ENCODE measurements around the gene RIT1.

The RIT1 gene

DNA sequence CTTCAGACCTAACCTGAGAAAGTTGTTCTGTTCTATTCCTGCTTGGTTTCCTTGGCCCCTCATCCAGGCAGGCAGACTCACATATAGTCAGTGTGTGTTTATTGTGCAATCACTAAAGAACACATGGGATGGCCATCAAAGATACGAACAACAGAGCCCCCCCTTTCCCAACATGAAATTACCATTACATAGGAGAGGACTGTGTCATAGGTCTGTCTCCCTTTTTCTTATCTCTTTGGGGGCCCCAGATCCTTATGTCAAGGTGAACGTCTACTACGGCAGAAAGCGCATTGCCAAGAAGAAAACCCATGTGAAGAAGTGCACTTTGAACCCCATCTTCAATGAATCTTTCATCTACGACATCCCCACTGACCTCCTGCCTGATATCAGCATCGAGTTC lies 30.2 kb downstream of the RIT1 start:
- DNase-seq (ENCODE audit: insufficient read length, low spot score) = no peak
- TF ChIP-seq, protein P1, sequence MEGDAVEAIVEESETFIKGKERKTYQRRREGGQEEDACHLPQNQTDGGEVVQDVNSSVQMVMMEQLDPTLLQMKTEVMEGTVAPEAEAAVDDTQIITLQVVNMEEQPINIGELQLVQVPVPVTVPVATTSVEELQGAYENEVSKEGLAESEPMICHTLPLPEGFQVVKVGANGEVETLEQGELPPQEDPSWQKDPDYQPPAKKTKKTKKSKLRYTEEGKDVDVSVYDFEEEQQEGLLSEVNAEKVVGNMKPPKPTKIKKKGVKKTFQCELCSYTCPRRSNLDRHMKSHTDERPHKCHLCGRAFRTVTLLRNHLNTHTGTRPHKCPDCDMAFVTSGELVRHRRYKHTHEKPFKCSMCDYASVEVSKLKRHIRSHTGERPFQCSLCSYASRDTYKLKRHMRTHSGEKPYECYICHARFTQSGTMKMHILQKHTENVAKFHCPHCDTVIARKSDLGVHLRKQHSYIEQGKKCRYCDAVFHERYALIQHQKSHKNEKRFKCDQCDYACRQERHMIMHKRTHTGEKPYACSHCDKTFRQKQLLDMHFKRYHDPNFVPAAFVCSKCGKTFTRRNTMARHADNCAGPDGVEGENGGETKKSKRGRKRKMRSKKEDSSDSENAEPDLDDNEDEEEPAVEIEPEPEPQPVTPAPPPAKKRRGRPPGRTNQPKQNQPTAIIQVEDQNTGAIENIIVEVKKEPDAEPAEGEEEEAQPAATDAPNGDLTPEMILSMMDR (IDR thresholded peaks at IDR 0.05; ENCODE audit: insufficient read depth, missing control alignments) = no peak
- FAIRE-seq = no peak

DNA sequence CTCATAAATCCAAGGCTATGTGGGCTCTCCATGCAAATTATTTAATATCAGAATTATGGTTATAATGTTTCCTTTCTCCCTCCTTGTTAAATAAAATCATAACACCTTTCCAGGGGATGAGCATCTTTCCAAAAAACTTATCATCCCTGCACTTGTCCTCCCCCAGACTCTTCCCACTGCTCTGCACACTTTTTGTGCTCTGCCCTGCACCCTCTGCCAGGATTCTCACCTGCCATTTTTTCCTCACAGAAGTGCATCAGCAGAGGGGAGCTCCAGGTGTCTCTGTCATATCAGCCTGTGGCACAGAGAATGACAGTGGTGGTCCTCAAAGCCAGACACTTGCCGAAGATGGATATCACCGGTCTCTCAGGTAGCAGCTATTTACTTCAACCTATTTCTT lies 30.9 kb downstream of the RIT1 start:
- TF ChIP-seq, protein P1 (IDR thresholded peaks at IDR 0.05; ENCODE audit: insufficient read depth, missing control alignments) = no peak

DNA sequence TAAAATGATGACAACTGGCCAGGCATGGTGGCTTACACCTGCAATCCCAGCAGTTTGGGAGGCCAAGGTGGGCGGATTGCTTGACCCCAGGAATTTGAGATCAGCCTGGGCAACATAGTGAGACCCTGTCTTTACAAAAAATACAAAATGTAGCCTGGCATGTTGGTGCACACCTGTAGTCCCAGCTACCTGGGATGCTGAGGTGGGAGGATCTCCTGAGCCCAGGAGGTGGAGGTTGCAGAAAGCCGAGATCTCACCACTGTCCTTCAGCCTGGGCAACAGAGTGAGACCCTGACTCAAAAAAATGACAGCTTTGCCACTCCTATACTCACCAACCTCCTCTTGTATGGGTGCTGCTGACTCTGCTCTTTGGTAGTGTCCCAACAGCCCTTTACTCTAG lies 33.2 kb downstream of the RIT1 start:
- TF ChIP-seq, protein P1 (IDR thresholded peaks at IDR 0.05; ENCODE audit: insufficient read depth, missing control alignments) = no peak
- FAIRE-seq (no peak), DNase-seq (ENCODE audit: insufficient read length, low spot score) (no peak)

More for the DNA sequence above, 30.9 kb downstream of the RIT1 start:
- no peak for DNase-seq (ENCODE audit: insufficient read length, low spot score)
- FAIRE-seq = no peak

DNA sequence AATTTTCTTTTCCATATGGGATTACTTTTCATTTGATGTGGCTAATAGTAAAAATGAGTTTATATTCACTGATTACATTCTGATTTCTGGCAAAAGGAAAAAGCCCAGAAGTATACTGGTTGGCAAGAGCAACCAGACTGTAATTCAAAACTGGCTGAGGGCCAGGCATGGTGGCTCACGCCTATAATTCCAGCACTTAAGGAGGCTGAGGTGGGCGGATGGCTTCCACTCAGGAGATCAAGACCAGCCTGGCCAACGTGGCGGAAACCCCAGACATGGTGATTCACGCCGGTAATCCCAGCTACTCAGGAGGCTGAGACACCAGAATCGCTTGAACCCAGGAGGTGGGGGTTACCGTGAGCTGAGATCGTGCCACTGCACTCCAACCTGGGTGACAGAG lies 37.3 kb downstream of the RIT1 start:
- DNase-seq (ENCODE audit: insufficient read length, low spot score) (no peak), FAIRE-seq (no peak)

DNA sequence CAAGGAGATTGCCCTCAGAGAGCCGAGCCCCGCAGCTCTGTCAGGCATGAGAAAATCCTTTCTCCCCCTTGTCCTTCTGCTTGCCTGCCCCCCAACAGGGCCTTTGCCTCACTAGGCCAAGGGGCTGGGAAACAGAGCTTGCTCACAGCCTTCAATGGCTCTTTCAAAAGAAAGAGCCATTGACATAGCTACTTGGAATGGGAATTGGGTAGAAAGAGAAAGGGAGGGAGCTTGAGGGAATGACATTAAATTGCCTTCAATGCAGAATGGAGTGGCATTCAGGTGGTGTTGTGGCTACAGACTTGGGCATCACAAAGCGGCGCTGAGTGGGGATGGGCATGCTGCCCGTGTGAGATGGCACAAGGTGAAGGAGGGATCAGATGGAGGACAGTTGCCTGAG lies 38.6 kb downstream of the RIT1 start:
- DNase-seq (ENCODE audit: insufficient read length, low spot score) (no peak), FAIRE-seq (no peak)
- TF ChIP-seq, protein P1 (IDR thresholded peaks at IDR 0.05; ENCODE audit: insufficient read depth, missing control alignments) = no peak

More for the DNA sequence above, 37.3 kb downstream of the RIT1 start:
- TF ChIP-seq, protein P1 (IDR thresholded peaks at IDR 0.05; ENCODE audit: insufficient read depth, missing control alignments) = no peak

DNA sequence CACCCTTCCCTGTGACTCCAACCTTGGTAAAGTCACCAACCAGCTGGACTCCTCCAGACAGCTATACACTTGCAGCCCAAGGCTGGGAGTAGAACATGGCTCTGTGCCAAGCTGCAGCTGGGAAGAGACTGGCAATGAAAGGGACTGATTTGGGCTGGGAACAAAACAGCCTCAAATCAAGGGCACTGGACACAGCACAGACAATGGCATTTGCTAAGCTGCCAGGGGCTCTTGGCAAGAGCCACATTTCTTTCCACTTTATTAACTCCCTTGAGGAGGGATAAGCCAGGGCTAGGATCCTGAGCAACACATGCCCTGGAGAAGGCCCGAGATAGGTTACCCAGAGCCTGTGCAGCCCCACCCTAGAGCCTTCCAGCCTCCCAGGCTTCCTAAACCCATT lies 39.8 kb downstream of the RIT1 start:
- FAIRE-seq = no peak
- no peak for DNase-seq (ENCODE audit: insufficient read length, low spot score)
- TF ChIP-seq, protein P1 (IDR thresholded peaks at IDR 0.05; ENCODE audit: insufficient read depth, missing control alignments) = no peak

DNA sequence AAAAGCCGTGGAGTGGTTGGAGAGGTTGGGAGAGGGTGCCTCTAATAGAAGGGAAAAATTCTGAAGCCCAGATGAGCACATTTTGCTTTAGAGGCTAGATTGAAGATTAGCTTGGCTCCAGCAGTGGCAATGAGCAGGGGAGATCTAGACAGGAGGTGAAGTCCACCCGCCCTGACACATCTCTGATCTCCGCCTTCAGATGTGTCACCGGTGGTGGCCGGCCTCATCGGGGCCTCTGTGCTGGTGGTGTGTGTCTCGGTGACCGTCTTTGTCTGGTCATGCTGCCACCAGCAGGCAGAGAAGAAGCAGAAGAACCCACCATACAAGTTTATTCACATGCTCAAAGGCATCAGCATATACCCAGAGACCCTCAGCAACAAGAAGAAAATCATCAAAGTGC lies 43.4 kb downstream of the RIT1 start:
- DNase-seq (ENCODE audit: insufficient read length, low spot score) (no peak), FAIRE-seq (no peak)
- TF ChIP-seq, protein P1 (IDR thresholded peaks at IDR 0.05; ENCODE audit: insufficient read depth, missing control alignments) = no peak
